HEK293T (cell line): Measurements from ENCODE around the gene TBX10.

Experiments used
- ARNT ChIP-seq: fragments of 450-650 bp; IDR thresholded peaks from 2 replicates; pipeline ENCODE4 v1.6.1; 2017; ENCODE audit warnings: mild to moderate bottlenecking
- BHLHE40 ChIP-seq: fragments of 450-650 bp; IDR thresholded peaks from 2 replicates; pipeline ENCODE4 v1.6.1; 2016; ENCODE audit warnings: mild to moderate bottlenecking, moderate library complexity, borderline replicate concordance
- ELF4 ChIP-seq: fragments of 450-650 bp; IDR thresholded peaks from 2 replicates; pipeline ENCODE4 v1.6.1; 2017; ENCODE audit warnings: antibody characterized with exemption
- FOXA1 ChIP-seq: fragments of 450-650 bp; IDR thresholded peaks from 2 replicates; pipeline ENCODE4 v1.6.1; 2016; ENCODE audit warnings: mild to moderate bottlenecking
- FOXK2 ChIP-seq: fragments of 450-650 bp; IDR thresholded peaks from 2 replicates; pipeline ENCODE4 v1.6.1; 2016; ENCODE audit warnings: mild to moderate bottlenecking
- FOXM1 ChIP-seq: fragments of 450-650 bp; IDR thresholded peaks from 2 replicates; pipeline ENCODE4 v1.6.1; 2017; ENCODE audit warnings: mild to moderate bottlenecking, borderline replicate concordance
- HDGF ChIP-seq: fragments of 450-650 bp; IDR thresholded peaks from 2 replicates; pipeline ENCODE4 v1.6.1; 2017; ENCODE audit warnings: antibody characterized with exemption, borderline replicate concordance
- NFRKB ChIP-seq: fragments of 450-650 bp; IDR thresholded peaks from 2 replicates; pipeline ENCODE4 v1.6.1; 2016; ENCODE audit warnings: mild to moderate bottlenecking, moderate library complexity
- SP1 ChIP-seq: fragments of 450-650 bp; IDR thresholded peaks from 2 replicates; pipeline ENCODE4 v1.6.1; 2017
- SUZ12 ChIP-seq: fragments of 450-650 bp; IDR thresholded peaks from 2 replicates; pipeline ENCODE4 v1.6.1; 2016; ENCODE audit warnings: mild to moderate bottlenecking
- TARDBP ChIP-seq: fragments of 450-650 bp; IDR thresholded peaks from 2 replicates; pipeline ENCODE4 v1.6.1; 2016
- TF ChIP-seq, protein P1 (sequence below): fragments of 450-650 bp; IDR thresholded peaks from 2 replicates; pipeline ENCODE4 v1.6.1; 2016

DNA sequence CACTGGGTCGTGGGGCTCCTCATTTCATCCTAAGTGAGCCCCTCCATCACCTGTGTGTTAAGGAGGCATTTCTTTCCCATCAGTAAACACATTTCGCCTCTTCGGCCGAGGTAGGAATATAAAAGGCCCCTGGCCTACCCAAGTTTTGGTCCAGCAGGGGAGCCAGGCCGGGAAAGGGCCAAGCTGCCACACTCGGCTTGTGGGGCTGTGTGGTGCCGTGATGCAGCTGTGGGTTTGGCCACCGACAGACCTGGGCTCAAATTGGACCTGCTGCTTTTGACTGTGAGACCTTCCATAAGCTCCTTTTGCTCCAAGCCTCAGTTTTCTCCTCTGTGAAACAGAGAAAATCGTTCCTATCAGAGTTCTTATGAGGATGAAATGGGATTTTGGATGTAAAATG, 32.1 kb downstream of the TBX10 start:
- TF ChIP-seq, protein P1, sequence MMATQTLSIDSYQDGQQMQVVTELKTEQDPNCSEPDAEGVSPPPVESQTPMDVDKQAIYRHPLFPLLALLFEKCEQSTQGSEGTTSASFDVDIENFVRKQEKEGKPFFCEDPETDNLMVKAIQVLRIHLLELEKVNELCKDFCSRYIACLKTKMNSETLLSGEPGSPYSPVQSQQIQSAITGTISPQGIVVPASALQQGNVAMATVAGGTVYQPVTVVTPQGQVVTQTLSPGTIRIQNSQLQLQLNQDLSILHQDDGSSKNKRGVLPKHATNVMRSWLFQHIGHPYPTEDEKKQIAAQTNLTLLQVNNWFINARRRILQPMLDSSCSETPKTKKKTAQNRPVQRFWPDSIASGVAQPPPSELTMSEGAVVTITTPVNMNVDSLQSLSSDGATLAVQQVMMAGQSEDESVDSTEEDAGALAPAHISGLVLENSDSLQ: no peak
- TF ChIP-seq FOXA1 (no peak), FOXK2 (no peak), ARNT (no peak), BHLHE40 (no peak), FOXM1 (no peak), HDGF (no peak), ELF4 (no peak), TARDBP (no peak), SP1 (no peak), SUZ12 (no peak), NFRKB (no peak)
